GM19438 (cell line): Measurements from ENCODE around the gene CRELD2.

Source experiments
- ATAC-seq: cut with Tn5 transposase; IDR thresholded peaks from one replicate; pipeline ENCODE4 v1.9.1; 2021; ENCODE audit warnings: low read depth; ENCODE audit not compliant: unreplicated experiment

Gene CRELD2

DNA sequence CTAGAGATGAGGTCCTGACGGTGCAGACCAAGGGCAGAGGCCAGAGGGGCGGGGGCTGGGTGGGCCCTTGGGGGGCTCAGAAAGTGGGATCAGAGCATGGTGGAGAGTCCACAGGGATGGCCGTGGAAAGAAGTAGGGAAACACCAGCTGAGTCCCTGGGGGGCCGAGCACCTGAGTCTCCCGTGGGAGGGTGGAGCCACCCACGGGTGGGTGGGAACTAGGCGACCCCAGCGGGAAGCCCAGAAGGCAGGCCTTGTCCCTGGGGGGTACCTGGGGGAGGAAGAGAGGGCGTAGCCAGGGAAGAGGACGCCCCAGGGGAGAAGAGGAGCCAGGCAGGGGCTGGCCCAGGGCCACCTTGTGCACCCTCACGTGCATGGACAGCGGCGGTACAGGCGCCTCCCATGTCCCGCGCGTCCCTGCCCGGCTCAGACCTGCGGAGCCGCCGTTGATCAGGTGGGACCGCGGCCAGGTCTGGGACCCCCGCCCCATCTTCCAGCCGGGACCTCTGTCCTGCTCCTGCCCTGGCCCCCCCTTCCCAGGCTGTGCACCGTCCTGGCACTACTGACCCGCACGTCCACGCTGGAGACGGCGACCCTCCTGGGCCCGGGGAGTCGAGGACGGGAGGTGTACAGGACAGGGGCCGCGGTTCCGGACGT lies 10.2 kb downstream of the CRELD2 start:
- ATAC-seq, result no peak

DNA sequence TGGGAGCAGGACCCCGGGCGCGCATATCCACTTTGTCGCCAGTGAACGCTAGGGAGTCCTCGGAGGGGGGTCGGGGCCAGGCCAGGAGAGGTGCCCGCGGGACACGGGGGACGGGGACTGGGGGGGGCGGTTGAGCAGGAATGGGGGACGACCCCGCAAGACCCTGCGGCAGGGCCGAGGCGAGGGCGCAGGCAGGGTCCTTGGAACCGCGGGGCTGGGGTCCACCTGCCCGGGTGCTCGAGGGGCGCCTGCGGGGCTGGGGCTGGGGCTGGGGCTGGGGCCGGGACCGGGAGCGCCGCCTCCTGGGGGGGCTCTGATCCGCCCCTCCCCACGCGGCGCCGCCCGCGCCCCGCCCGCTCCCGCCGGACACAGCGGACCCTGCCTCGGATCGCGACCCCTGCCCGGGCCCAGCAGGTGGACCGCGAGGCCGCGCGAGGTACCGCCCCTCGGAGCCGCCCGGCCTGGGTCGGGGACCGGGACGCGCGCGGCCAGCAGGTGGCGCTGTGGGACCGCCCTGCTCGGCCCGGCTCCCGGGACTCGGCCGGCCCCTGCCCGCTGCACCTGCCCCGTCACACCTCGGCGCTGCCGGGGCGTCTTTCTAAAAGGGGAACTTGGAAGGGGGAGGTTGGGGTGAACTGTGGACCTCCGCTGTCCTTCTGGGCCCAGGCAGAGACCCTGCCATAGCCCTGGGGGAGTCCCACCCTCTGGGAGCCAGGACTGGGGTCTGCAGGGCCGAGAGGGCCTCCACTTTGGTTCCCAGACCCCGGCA lies 11.0 kb downstream of the CRELD2 start:
- no peak for ATAC-seq

DNA sequence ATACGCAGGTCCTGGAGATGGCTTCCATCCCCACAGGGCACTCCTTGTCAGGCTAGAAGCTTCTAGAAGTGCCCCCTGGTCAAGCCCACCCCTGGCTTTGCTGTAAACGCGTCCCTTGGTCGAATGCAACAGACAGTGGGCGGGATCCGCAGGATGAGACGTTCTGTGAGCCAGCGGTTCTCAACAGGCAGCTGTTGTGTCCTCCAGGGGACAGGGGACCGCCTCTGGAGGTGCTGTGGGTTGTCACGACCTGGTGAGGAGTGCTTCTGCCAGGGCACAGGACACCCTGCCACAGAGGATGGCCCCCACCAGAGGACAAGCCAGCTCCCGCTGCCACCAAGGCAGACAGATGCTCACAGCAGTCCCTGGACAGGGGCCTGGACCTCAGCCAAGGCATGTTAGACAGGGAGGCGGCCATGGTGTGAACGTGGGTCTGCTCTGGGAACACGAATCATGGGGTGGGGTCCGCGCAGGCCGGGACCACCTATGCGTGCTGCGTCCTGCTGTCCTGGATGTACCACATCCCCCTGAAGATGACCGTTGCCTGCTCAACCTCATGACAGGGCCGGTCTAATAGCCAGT lies 11.7 kb downstream of the CRELD2 start:
- no peak for ATAC-seq

DNA sequence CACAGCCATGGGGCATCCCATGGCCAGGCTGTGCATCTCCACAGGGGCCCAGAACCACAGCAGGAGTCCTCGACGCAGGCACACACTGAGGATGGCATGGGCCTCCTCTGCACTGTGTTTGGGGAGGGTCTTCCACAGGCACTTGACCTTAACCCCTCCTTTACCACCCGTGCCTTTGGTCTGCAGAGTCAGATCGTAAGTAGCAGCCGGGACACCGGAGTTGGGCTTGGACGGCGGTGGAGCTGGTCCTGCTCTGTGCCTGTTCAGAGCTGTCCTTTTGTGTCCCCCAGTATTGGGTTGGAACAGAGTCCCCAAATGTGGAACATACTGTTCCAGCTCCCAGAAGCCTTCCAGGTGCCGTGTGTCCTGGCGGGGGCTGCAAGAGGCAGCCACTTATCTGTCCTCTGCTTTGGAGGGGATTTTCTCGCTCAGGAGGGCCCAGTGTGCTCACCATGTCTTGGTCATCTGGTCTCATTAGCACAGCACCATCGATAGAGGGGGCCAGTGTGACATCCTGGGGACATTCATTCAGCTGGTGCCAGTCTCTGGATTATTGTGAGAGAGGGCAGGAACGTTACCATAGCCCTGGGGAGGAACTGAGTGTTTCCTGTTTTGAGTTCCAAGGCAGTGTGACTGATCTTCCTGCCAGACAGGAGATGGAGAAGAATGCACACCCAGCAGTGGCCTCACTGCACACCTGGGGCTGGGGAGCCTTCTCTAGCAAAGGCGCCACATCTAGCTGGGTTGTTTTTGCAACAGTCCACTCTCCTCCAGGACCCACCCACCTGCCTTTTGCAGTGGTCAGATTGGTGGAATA lies 12.4 kb downstream of the CRELD2 start:
- ATAC-seq, result no peak

DNA sequence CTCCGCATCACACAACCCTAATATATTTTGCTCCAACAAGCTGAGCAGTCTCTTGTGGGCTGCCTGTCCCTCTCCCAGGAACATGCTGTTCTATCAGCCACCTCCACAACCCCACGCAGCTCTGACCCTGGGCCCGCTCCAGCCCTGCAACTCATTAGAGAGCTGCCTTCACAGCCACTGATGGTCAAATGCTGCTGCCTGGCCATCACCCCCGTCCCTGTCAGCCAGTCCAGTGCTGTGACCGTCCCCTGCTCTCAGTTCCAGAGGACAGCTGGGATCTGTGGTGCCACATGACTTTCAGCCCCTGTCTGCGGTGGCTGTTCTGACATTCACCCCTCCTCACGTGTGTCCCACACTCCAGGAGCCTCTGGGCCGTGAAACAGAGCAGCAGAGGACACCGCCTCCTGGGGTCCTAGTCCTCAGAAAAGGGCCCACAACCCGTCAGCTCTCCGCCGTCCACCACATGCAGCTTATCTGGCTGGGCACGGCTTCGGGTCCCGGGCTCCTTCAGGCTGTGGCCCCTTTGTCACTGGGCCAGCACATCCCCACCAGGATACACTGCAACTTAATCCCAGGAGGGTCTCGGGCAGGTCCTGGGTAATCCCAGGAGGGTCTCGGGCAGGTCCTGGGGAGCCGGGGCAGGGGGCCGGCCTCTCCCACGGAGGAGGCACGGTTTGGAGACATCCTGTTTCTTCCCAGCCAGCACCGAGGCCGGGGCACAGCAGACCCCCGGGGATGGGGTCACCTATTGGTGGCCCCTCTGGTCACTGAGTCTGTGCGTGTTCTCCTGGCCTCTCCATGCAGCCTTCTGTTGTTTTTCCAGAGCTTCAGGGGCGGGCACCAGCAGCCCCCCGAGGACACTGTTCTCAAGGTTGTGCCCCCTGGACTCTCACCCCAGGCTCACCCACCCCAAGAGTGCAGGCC lies 15.1 kb downstream of the CRELD2 start:
- no peak for ATAC-seq

DNA sequence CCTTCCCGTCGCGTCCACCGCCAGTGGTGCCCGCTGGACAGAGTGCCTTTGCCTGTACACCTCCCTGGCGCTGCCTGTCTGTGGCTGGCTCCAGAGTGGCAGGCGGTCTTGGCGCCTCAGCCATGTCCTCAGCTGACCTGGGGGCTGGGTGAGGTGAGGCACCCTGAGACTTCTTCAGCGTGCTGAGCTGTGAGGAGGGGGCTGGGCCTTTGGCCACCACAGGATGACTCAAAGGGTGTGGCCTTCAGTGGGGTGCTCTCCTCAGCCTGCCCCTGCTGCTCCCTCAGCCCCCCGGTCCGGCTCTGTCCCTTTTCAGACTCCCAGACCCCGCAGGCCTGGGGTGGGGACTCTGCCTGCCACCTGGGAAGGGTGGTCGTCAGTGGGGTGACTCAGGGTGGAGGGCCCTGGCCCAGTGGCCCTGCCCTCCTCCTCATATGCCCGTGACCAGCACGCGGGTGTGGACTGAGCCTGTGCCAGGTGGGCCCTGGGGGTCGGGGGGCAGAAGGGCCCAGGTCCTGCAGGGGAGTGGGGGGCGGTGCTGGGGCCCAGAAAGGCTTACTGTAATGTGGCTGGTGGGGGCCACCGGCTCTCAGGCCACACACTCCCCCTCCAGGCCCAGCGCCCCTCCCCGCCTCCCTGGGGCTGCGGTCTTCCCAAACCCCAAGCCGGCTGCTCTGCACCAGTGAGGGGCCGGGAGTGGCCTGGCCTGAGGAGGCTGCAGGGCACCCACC lies 15.9 kb downstream of the CRELD2 start:
- ATAC-seq, result no peak

DNA sequence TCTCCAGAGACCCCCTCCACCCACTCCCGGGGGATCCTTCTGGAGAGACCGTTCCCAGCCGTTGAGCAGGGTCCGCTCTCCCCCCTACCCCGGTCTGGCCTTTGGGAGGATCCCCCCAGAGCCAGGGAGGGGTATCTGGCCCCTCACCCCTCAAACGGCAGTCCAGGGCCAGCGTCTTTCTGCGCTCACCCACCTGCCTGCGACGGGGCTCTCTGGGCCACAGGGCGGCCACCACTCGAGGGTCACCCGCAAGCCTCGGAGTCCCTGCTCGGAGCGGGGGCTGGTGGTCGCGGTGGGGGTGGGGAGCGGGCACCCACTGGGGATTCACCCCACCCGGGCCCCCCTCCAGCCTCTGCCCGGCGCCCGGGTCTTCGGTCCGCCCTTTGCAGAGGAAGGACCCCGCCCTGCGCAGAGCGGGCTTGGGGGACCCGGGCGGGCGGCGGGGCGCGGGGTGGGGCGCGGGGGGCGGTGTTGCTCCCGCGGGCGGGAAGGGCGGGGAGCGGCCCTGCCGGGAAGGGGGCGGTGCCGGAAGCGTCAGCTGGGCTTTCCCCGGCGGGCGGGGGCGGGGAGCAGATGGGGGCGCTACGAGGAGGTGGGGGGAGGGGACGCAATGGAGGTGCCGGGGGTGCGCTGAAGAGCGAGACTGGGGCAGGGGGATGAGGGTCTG lies 16.6 kb downstream of the CRELD2 start:
- no peak for ATAC-seq

DNA sequence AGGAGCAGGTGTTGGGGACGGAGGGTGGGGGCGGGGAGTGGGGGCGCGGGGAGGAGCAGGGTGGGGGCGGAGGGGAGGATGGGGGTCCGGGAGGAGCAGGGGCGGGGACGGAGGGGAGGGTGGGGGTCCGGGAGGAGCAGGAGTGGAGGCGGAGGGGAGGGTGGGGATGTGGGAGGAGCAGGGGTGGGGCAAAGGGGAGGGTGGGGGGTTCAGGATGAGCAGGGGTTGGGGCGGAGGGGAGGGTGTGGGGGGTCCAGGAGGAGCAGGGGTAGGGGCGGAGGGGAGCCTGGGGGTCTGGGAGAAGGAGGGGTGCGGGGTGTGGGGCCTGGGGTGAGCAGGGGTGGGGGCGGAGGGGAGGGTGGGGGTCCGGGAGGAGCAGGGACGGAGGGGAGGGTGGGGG lies 17.1 kb downstream of the CRELD2 start:
- no peak for ATAC-seq

DNA sequence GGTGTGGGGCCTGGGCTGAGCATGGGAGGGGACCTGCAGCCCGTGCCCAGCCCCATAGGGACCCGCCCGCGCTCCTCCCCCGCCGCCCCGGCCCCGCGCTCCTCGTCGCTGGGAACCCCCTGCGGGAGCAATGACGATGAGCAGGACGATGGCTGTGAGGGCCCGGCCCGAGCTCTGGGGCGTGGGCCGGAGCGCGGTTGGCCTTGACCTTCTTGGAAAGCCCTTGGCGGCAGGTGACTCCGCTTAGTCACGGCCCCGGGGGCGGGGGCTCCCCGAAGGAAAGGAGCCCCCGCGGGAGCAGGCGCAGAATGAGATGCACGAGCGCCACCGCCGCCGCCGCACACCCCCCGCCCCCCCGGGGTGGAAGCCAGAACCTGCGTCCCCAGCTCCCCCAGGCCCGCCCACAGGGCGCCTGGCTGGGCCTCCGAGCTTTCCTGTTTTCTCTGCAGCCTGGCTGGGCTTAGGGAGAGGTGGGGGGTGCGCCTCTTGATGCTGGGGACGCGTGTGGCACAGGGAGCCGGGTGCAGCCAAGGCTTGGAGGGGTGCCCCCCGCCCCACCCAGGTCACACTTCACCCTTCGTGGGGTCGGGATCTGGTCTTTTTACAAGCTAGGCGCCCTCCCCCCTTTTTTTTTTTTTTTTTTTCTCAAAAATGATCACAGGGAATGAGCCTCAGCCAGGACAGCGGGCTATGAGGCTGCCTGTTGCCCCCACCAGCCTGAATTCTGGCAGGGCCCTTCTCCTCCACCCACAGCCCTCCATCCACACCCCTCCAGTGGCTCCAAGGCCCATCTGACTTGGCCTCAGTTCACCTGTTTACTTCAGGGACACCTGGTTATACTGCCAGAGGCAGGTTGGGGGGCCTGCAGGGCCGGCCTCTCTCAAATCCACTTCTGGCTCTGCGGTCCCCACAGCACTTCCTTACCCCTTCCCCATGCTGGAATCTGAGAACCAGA lies 17.9 kb downstream of the CRELD2 start:
- peak; percentile 64 for ATAC-seq

DNA sequence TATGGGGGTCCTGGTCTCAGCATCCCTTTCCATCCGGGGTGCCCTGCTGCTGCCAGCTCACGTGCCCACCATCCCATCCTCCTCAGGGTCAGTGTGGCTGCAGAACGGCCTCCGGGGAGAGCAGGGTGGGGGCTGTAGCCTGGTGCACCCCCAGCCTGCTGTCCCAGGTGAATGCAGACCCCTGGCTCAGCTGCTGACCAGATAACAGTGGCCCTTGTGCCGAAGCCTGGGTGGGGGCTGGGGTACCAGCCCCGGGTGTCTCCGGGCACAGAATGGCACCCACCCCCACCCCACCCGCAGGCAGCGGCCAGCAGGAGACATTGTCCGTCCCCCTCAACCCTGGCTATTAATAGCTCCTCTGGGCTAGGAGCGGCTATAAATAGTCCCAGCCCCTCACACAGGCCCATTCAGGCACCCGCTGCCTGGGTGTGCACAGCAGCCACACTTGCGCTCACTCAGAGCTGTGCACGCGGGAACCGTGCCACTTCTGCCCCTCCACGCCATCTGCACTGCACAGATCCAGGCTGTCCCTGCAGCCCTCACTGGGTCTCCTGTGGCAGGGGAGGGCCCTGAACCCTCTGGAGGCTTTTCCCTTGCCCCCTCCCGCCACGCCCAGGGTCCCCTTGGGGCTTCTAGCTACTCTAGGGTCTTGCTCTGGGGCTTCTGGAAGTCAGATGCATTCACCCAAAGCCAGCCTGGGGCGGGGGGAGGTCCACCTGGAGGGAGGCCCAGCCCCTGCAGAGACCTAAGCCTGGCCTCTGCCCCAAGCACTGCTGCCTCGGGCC lies 18.7 kb downstream of the CRELD2 start:
- no peak for ATAC-seq

DNA sequence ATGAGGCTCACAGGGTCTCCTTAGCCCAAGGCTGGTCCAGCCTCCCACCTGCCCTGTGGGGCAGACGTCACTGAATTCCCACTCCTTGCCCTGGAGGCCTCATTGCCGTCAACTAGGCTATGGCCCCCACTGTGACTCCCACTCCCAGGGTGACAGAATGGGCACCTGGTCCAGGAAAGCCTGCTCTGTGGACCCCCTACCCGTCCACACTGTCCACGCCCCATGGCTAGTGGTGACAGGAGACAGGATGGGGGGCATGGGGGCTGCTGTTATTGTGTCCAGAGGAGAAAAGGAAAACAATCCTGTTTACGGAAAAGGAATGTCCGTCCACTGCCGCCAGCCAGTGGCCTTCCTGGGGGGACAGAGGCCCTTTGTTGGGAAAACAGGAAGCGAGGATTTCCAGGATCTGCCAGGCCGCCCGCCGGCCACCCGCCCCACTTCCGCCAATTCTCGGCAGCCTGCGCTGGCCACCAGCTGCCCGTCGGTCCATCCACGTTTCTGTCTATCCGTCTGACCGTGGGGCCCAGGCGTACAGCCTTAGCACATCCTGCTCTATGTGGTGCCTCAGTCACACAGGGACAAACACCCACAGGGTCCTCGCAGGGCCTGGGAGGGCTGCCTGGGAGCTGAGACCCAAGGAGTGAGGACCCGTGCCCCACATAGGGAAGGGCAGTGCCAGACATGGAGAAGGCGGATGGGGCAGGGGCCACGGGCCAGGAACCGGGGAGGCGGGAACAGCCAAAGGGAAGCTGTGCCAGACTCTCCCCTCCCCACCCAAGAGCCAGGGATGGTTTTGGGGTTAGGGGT lies 19.5 kb downstream of the CRELD2 start:
- ATAC-seq, result no peak

DNA sequence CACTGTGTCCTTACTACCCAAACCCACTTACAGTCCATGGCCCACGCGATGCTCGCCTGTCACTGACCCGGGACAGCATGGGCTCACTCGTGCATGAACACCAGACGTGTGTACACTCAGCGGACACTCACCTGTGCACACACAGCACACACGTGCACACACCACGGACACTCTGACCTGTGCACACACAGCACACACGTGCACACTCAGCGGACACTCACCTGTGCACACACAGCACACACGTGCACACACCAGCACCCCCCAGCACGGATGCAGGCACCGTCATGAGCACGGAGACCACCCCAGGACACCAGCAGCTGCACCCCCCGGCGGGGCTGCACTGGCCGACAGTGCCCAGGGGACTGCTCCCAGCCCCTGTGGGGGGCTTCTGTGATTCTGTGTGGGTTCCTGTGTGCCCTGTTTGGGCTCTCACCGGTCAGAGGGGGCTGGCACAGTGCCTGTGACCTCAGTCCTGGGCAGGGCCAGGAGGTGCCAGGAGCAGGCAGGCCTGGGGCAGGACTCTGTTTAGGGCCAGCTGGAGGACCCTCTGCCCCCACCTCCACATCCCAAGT lies 20.2 kb downstream of the CRELD2 start:
- ATAC-seq, result no peak

DNA sequence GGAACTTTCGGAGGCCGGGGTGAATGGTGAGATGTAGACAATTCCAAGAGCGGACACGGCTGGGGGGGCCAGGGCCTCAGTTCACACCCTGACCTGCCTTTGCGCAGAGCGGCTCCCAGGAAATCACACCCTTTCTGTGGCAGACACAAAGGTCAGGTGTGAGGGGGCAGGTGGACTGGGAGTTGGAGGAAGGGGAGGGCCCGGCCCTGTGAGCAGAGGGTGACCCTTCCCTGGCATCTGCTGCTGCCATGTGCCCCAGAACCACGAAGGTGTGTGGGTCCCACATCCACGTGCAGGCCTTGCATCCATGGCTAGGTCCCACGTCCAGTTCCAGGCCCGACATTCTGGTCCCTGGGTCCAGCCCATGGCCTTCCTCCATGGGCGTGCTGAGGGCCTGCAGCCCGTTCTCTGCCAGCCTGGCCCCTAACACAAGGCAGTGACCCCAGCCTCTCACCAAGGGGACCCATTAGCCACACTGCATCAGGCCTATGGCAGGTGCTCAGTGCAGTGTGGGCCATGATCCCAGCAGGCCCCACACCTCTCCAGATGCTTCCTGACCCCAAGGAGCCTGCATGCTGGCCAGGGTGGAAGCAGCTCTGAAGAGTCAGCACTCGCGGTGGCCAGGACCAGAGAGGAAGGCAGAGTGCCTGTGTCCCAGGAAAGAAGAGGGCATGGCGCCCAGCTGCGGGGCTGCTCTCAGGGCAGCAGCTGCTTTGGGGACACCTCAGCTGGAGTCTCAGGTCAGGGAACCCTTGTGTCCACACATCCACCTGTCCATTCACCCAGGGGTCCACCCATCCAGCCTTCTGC lies 23.3 kb downstream of the CRELD2 start:
- no peak for ATAC-seq

DNA sequence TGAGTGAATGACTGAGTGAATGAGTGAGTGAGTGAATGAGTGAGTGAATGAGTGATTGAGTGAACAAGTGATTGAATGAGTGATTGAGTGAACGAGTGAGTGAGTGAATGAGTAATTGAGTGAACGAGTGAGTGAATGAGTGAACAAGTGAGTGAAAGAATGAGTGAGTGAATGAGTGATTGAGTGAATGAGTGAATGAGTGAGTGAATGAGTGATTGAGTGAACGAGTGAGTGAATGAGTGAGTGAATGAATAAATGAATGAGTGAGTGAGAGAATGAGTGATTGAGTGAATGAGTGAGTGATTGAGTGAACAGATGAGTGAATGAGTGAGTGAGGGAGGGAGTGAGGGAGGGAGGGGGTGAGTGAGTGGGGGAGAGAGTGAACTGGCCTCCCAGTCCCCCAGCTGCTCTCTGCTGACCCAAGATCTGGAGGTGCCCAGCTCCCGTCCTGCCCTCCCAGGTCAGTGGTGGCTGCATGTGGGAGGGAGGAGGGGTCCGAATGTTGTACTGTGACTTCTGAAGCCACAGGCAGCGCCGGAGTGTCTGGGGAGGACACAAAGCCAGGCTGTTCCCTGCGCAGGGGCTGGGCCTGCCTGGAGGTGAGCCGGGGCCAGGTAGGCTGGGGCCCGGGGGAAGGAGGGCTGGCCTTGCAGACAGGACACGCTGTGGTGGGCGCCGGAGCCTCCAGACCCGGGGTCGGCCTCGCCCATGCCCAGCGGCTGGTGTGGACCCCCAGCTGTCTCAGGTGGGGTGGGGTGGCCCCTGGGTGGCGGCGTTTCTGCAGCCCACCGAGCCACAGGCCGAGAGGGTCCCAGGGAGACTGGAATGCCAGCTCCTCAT lies 24.4 kb downstream of the CRELD2 start:
- no peak for ATAC-seq
